Fibroblast of lung (primary cell): ENCODE results near the gene TDRD9.

Experiments
- CTCF ChIP-seq, 2 donors: IDR thresholded peaks in 1 of 2; conservative IDR thresholded peaks in 1 of 2; 1 replicate in 1 of 2; 2 replicates in 1 of 2; pipeline ENCODE4 v1.5.1; 2011 to 2012; ENCODE audit warnings: low read length in 2 of 2, control low read depth in 1 of 2, inconsistent platforms in 1 of 2, low read depth in 1 of 2, mild to moderate bottlenecking in 1 of 2
- EZH2 ChIP-seq: IDR thresholded peaks from 2 replicates; pipeline ENCODE4 v1.5.1; 2012; ENCODE audit warnings: low read length, control low read depth, mild to moderate bottlenecking; ENCODE audit errors: missing control alignments

DNA sequence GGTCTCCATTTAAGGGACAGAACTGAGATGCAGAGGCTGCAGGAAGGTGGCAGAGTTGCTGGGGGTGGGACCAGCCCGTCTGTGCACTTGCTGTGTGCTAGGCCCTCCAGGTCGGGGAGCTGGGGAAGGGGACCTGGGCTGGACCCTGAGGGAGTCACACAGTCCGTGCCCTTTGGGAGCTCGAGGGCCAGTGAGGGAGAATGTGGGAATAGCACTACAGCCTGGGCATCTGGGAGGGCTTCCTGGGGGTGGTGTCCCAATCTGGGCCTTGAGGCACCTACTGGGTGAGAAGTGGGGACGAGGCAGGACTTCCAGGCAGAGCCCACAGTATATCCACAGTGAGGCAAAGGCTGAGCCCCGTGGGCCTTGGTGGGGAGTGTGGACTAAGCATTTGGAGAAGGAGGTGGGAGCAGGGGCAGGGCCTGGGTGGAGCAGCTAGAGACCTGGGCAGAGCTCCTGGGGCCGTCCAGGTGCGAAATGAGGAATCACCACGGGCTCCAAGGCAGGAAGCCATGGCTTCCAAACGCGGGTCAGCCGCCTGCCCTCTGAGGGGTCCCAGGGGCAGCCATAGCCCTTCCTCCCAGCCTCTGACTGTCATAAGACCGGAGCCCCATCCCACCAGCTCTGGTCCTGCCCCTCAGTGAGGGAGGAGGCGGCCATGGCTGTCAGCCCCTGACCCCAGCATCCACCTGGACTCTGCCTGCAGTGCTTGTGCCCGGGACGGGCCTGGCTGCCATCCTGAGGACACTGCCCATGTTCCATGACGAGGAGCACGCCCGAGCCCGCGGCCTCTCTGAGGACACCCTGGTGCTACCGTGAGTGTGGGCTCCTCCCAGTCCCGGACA, 163.9 kb downstream of the TDRD9 start:
- TF ChIP-seq CTCF (conservative IDR thresholded peaks at IDR 0.05 in 1 of 2, IDR thresholded peaks at IDR 0.05 in 1 of 2; ENCODE audit: low read depth in 1 of 2, low read length in 2 of 2) (no peak), EZH2 (no peak)
